IPS DF 4.7 (cell line): Measurements from ENCODE around the gene LDLR.
"Not testable (repeated sequence)": the region's sequence is repeated elsewhere in the genome, so short reads cannot be mapped to it uniquely, and the experiment has no call there.

ENCODE experiments used
- DNase-seq: peaks from one replicate; pipeline ENCODE4 v3.0.0-alpha.2; 2013; ENCODE audit warnings: low spot score; ENCODE audit errors: extremely low read depth

The LDLR gene

DNA sequence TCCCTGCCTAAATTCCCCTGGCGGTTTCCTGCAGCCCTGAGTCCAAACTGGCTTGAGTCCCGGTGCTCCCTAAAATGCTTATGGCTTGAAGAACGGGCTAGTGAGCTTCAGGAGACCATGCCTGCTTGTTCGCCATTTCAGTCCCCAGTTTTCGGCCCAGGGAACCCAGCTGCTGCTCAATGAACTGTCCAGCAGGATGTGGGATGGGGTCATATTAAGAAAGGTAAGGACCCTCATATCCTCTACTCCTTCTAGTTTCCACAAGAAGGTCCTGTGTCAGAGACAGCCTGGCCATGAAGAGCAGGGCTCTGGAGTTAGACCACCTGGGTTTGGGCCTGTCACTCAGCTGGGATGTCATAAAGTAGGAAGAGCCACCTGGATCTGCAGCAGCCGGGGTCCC lies 83.3 kb downstream of the LDLR start:
- DNase-seq, result no peak

DNA sequence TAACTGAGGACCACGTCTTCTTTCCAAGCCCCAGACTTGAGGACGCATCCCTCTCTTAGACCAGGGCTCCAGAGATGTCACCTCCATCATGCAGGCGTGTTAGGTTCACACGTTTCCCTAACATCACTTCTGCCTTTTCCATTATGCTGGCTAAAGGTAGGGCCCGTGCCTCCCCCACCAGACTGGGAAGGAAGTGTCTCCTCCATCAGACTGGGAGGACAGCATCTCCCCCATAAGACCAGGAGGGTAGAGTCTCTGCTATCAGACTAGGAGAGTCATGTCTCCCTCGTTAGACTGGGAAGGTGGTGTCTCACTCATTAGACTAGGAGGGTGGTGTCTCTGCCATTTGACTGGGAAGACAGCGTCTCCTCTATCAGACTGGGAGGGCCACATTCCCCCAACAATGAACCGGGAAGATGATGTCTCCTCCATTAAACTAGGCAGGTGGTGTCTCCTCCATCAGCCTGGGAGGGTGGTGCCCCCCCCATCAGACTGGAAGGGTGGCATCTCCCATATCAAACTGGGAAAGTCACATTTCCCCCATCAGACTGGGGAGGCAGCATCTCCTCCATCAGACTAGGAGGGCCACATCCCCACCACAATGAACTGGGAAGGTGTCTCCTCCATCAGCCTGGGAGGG lies 84.4 kb downstream of the LDLR start:
- no peak for DNase-seq

DNA sequence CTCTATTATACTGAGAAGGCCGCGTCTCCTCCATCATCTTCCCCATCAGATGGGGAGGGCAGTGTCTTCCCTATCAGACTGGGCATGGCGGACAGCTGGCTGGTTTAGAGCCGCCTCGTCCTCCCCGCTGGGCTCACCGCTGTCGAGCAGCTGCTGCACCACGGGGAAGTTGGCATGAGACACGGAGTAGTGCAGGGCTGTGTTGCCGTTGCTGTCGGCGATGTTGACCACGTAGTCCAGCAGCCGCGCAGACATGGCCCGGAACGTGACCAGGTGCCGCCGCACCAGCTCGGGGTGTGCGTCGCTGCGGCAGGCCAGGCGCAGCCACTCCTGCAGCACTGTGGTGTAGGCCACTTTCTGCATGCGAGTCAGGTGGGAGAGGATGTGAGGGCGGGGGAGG lies 85.1 kb downstream of the LDLR start:
- DNase-seq, result no peak

DNA sequence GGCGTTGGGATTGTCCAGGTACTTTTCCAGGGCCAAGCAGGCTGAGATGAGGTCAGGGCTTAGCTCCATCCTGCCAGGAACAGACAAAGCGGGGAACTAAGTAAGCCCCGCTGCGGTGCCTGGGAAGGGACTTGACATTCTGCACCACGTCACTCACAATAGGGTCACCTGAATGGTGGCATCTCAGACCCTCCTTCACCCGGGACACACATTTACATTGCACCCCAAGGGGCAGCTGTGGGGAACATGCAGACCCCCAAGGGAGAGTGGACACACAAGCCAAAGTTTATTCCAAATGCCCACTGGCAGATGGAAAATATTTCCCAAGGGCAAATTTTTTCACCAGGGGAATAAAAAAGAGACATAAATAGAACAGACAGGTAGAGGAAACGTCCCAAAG lies 86.7 kb downstream of the LDLR start:
- no peak for DNase-seq

DNA sequence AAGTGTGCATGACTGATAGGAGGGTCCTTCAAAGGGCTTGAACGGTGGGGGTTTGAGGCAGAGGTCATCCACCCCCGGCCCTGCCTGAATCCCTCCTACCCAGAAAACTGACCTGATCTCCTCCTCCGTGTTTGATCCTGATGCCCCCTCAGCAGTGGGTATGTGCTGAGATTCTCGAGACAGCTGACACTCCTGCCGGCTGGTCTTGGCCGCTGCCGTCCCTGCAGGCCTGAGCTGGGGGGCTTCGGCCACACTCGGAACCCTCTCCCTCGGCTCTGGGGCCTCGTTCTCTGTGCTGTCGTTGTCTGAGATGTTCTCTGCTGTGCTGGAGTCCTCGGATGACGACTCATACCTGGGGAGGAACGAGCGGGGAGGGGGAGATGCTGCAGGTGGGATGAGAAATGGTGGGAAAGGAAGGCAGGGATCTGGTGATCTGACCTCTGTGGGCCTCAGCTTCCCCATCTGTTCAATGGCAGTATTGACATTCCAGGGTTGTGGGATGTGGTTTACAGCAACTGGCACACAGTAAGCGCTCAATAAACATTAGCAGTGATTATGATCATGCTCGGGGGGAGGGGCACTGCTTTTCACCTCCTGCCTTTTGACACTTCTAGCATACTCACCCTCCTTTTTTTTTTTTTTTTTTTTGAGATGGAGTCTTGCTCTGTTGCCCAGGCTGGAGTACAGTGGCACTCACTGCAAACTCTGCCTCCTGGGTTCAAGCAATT lies 87.4 kb downstream of the LDLR start:
- DNase-seq, result no peak

DNA sequence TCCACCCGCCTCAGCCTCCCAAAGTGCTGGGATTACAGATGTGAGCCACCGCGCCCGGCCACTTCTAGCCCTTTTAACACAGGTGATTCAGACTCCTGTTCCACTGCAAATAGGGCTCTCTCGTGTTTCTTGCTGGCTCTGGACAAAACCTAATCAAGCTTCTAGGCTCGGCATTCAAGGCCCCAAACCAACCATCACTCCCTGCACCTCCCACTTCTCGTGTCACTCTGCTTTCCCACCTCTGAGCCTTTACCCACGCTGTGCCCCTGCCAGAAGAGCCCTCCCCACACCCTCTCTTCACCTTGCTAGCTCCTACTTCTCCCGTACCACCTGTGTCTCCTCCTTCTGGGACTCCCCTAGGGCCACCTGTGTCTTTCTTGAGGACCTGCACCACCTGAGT lies 88.3 kb downstream of the LDLR start:
- DNase-seq, result no peak

DNA sequence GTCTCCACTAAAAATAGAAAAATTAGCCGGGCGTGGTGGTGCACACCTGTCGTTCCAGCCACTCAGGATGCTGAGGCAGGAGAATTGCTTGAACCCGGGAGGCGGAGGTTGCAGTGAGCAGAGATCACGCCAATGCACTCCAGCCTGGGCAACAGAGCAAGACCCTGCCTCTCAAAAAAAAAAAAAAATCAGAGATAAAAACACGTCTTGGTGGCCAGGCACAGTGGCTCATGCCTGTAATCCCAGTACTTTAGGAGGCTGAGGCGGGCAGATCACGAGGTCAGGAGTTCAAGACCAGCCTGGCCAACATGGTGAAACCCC lies 89.8 kb downstream of the LDLR start:
- not testable (repeated sequence) for DNase-seq

DNA sequence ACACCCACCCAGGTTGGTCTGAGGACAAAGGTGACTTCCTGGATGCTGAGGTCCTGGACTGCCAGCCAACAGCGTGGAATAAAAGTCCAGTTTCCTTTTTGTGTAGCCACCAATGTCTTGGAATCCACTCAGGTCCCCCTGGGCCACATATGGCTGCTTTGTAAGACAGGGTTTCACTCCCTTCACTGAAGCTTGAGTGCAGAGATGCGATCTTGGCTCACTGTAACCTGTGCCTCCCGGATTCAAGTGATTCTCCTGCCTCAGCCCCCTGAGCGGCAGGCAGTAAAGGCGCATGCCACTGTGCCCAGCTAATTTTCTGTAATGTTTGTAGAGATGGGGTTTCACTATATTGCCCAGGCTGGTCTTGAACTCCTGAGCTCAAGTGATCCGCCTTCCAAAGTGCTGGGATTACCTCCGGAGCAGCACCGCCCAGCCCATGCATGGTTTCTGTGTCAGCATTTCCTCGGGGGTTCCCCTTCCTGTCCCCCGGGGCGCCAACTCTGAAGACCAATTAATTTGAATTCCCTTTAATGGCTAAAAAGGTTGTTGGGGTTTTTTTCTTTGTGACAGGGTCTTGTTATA lies 90.5 kb downstream of the LDLR start:
- no peak for DNase-seq

DNA sequence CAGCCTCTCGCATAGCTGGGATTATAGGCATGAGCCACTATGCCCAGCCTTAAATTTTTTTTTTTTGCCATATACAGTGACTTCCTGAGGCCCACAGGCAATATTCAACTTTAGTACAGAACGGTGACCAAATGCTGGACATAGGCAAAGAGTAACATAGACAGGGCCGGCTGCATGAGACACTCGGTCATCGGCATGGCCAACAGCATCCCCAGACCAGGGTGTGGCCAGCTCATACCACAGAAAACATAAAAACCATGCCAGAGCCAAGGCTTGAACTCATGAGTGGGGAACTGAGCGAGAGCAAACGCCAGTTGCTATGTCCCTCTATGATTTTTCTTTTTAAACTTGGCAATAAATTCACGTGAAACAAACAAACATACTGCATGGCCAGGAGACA lies 91.1 kb downstream of the LDLR start:
- DNase-seq, result no peak

DNA sequence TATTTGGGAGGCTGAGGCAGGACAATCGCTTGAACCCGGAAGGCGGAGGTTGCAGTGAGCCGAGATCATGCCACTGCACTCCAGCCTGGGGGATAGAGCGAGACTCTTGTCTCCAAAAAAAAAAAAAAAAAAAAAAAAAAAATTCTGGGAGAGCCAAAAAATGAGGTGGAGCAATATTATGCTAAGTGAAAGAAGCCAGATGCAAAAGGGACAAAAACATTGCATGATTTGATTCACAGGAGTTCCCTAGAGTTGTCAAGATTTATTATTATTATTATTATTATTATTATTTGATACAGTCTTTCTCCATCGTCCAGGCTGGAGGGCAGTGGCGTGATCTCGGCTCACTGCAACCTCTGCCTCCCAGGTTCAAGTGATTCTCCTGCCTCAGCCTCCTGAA lies 91.7 kb downstream of the LDLR start:
- not testable (repeated sequence) for DNase-seq

DNA sequence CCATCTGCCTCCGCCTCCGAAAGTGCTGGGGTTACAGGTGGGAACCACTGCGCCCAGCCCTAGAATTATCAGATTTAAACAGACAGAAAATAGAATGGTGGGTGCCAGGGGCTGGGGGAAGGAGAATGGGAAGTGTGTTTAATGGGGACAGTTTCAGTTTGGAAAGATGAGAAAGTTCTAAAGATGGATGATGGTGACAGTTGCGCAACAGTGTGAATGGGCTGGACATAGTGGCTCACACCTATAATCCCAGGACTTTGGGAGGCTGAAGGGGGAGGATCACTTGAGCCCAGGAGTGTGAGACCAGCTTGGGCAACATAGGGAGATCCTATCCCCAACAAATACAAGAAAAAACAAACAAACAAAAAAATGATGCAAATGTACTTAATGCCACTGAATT lies 92.2 kb downstream of the LDLR start:
- no peak for DNase-seq
